NCI-H1694 (cell line): Measurements from ENCODE around the gene SPTAN1.
"Not testable (repeated sequence)": the region's sequence is repeated elsewhere in the genome, so short reads cannot be mapped to it uniquely, and the experiment has no call there.

Experiments
- DNase-seq: peaks from one replicate; lab custom pipeline; 2025; lab: John Stamatoyannopoulos, UW

The SPTAN1 gene

GRCh38 chr9:128552153-128552743 lies at the start of gene SPTAN1:
Gene SPTAN1 (plus strand): TSS chr9:128552587. CDS start chr9:128566741, 14,154 bp downstream.
- peak; percentile 57 for DNase-seq

GRCh38 chr9:128503415-128503825 lies 49.0 kb upstream of the SPTAN1 start:
- not testable (repeated sequence) for DNase-seq

DNA sequence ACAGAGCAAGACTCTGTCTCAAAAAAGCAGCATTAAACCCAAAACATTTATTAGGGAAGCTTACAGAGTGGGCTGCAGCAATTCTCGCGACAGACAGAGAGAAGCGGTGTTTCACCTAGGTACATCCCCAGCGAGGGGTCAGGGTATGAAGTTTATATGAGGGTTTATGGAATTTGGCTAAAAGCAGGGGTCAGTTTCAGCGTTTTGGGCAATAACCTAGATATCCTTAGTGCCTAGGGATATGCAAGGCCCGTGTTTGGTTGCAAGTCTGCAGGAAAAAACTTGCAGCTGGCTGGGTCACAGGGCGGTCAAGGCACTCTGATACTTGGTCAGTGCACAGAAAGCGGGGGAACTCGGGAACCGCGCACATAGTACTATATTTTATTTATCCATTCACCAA lies 48.5 kb upstream of the SPTAN1 start:
- DNase-seq = no peak

DNA sequence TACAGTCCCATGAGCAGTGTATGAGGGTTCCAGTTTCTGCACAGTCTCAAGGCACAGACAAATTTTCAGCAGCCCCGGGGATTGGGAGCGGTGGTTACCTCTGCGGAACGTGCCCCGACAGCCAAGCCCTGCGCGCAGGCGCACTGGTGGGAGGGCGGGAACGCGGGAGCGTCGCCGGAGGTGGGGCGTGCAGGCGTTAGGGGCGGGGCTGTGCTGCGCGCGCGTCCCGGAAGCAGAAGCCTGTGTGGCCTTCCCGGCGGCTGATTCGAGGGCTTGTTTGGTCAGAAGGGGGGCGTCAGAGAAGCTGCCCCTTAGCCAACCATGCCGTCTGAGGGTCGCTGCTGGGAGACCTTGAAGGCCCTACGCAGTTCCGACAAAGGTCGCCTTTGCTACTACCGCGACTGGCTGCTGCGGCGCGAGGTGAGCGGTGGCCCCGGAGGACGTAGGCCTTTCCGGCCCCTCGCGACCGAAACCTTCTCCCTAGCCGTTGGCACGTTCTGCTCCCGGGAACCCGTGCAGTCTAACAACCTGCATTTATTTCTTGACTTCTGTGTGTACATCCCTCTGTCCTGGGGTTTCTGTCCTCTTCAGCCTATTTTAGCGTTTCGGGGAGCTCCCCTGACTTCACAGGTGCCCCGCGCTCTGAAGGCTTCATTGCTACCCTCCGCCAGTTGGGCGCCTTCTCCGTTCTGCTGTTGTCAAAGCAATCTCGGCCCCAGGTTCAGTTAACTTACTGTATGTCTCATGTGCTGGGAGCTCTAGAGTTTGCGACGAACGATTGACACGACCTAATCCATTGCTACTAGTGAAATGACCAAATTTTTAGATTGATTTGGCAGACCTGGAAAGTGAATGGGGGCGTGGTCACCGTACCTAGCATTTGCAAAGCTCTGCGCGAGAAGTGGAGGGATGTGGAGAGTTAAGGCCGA lies 47.6 kb upstream of the SPTAN1 start, which contains the start of gene GLE1:
Gene GLE1, plus strand, starts transcription at position 235 of the 929 bp plus-strand sequence. Its CDS starts 87 bp downstream, at position 322.
- DNase-seq = peak; percentile 72

GRCh38 chr9:128505414-128505765 lies 47.0 kb upstream of the SPTAN1 start:
- peak; percentile 40 for DNase-seq

DNA sequence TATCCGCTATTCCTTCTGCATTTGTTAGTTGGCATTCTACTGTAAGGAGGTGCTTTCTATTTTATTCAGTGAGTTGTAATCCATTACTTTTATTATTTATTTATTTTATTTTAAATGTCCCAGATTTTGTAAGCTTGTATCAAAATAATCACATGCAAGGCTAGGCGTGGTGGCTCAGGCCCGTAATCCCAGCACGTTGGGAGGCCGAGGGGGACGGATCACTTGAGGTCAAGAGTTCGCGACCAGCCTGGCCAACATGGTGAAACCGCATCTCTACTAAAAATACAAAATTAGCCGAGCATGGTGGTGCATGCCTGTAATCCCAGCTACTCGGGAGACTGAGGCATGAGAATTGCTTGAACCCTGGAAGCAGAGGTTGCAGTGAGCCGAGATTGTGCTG lies 46.5 kb upstream of the SPTAN1 start:
- DNase-seq = not testable (repeated sequence)

DNA sequence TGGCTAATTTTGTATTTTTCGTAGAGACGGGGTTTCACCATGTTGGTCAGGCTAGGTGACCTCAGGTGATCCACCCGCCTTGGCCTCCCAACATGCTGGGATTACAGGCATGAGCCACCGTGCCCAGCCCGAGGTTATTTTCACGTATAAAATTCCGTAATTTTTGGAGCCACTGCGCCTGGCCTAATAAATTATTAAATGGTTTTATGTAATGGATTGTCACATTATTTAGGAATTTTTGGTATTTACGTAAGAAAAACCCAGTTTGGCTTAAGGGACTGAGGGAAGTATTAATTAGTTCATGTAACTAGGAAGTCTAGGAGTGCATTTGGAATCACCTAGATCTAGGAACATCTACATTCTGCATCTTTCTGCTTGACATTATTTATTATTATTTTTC lies 39.6 kb upstream of the SPTAN1 start:
- DNase-seq = no peak

DNA sequence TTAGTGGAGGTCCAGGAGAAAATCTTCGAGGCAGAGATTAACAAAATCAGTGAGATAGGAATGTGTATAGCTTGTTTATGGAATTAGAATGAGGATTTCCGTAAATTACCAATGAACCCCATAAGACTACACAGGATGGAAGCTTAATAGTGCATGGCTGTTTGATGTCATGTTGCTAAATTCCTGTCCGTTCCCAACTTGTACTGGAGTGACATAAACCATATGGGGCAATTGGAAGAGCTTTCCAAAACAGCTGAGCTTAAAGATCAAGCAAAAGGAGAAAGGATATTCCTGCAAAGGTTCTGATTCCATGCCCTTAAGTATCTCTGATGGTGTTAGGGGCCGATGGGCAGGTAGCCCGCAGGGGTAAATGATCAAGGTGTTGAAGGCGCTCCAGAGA lies 30.4 kb upstream of the SPTAN1 start:
- no peak for DNase-seq

DNA sequence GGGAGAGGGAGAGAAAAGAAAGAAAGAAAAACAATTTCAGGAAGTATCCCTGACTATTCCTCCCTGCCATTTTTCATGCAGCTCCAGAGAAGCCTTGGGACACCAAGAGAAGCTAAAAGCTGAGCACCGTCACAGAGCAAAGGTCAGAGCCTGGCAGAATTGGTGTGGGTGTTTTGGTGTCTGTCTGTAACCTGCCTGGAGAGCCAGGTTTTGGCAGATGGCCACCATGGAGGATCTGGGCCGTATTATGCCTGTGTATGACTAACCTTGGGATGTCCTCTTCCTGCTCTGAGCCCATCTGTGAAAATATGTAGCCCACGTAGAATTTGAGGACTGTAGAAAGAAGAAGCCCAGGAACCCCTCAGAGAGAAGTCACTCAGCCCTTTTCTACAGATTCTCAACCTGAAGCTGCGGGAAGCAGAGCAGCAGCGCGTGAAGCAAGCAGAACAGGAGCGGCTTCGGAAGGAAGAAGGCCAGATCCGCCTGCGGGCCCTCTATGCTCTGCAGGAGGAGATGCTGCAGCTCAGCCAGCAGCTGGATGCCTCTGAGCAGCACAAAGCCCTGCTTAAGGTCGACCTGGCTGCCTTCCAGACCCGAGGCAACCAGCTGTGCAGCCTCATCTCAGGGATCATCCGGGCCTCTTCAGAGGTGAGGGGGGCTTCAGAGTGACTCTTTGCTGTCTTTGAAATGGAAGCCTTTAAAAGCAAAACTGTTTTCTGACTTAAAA lies 29.0 kb upstream of the SPTAN1 start:
- DNase-seq = peak; percentile 72

DNA sequence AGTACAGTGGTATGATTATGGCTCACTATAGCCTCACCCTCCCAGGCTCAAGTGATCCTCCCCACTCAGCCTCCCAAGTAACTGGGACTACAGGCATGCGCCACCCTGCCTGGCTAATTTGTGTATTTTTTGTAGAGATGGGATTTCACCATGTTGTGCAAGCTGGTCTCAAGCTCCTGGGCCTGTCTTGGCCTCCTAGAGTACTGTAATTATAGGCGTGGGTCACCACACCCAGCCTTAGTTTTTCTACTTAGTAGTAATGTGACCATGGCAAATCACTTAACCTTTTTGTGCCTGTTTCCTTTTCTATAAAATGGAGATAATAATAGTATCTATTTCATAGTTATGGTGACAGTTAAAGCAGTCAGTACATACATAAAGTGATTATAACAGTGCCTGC lies 25.7 kb upstream of the SPTAN1 start:
- no peak for DNase-seq

- no peak for DNase-seq
Observed at GRCh38 chr9:128528445-128529160, 23.8 kb upstream of the SPTAN1 start.

- DNase-seq = no peak
Observed at GRCh38 chr9:128529191-128529590, 23.2 kb upstream of the SPTAN1 start.

DNA sequence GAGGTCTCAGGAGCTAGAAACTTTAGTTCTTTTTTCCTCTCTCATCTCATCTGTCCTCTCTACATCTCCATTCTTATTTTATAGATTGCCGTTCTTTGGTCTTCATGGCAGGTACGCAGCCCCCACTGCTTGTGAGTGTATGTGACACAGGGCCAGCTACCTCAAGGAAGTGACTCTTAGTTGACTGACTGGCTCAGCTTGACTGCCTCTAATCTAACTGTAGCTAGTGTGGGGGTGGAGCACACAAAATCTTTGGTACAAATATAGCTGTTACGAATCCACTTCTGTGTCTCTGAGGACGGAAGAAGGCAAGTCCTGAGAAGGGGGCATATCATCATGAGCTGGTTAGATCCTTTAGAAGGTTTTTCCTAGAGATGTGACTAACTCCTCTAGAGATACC lies 19.8 kb upstream of the SPTAN1 start:
- DNase-seq = no peak

DNA sequence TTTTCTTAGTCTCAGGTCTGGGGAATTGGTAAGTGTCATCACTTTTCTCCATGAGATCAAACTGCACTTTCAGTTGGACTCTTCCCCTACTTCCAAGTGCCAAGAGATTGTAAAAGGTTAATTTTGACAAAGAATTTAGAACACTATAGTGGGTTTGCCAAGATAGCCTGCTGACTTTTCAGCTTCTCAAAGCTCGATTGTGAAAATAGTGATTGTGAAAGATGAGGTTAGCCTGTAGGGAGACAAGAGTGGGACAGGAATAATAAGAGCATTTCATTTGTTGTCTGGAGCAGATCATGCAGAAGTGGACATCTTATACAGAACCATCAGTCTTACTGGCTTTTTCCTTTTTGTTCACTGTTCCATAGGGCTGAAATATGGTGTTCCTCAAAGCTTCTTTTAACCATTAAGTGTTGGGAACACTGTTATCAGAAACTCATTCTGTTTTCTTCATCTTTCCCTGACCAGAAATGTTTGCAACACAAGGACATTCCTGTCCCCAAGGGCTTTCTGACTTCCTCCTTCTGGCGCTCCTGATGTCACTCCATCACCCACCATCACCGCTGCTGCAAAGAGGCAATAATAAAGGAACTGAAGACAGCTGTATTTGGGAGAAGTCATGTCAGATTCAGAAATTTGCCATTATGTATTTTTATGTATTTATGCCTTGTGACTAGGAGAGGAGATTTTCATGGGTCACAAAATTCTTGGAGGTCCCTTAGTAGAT lies 11.6 kb upstream of the SPTAN1 start:
- no peak for DNase-seq

GRCh38 chr9:128546504-128546903 lies 5.9 kb upstream of the SPTAN1 start:
- DNase-seq = no peak

GRCh38 chr9:128548876-128549275 lies 3.5 kb upstream of the SPTAN1 start:
- DNase-seq = no peak

GRCh38 chr9:128550226-128550625 lies 2.2 kb upstream of the SPTAN1 start:
- DNase-seq = no peak

GRCh38 chr9:128550770-128551656 lies 1.4 kb upstream of the SPTAN1 start:
- peak; percentile 51 for DNase-seq

DNA sequence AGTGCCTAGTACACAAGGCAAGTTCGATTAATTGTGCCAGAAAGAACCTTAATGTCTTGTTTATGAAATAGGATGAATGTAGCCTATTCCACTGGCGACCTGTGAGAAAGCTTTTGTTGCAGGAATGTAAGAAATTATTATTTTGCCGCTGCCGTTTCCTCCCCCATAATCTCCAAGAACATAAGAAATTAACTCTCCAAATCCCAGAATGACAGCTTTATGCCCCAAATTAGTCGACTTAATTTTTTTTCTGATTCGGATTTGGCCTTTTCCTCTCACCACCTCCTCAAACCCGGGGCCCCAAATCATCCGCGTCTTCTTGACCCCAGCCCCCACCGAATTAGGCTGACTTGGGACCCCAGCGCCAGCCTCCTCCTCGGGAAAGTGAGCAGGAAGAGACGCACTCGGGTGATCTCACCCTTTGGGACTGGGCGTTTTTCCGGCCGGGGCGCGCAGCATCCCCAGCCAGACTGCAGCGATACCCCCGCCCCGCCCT lies 682 bp upstream of the SPTAN1 start:
- DNase-seq = no peak
